ENCODE data around the gene MYMK.

Gene MYMK, protein sequence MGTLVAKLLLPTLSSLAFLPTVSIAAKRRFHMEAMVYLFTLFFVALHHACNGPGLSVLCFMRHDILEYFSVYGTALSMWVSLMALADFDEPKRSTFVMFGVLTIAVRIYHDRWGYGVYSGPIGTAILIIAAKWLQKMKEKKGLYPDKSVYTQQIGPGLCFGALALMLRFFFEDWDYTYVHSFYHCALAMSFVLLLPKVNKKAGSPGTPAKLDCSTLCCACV

GRCh38 chr9:133524679-133525228 is at the start of gene MYMK:
MYMK (minus strand) TSS chr9:133524959; CDS start chr9:133524844, 115 bp downstream.
- DNase-seq (ENCODE audit: low read depth): no peak
- H3K4me3 ChIP-seq (ENCODE audit: low read depth, low read length): no peak within 1 kb of the TSS
- no peak for TF ChIP-seq CTCF (conservative IDR thresholded peaks at IDR 0.05; ENCODE audit: low read depth, low read length)

GRCh38 chr9:133573791-133574515 is 49.2 kb upstream of the MYMK start:
- H3K4me3 ChIP-seq (ENCODE audit: low read depth, low read length): no peak overlapping the region
- no peak for DNase-seq (ENCODE audit: low read depth)
- TF ChIP-seq CTCF (conservative IDR thresholded peaks at IDR 0.05; ENCODE audit: low read depth, low read length): no peak

DNA sequence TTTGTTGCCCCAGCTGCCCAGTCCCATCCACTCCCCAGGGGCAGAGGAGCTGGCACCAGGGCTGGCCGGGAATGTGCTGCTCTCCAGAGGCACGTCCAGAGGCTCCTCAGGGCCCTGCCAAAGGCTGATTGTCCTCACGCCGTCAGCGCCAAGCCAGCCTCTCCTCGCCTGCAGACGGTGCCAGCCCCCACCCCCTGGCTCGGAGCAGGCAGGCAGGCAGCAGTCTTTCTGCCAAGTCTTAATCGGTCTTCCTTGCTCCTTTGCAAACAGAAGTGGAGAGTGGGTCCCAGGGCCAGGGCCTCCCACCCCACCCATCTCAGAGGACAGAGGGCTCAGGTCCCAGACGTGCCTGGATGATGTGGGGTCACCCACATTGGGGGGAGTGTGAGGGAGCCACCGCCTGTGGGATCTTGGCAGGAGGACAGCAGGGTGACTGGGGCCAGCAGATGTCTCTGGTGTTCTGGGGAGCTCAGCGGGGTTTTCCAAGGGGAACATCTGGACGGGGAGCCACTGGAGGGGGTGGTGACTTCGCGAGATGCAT is 48.1 kb upstream of the MYMK start:
- TF ChIP-seq CTCF (conservative IDR thresholded peaks at IDR 0.05; ENCODE audit: low read depth, low read length): no peak
- no peak overlapping the region for H3K4me3 ChIP-seq (ENCODE audit: low read depth, low read length)
- DNase-seq (ENCODE audit: low read depth): no peak

- no peak for DNase-seq (ENCODE audit: low read depth)
- no peak overlapping the region for H3K4me3 ChIP-seq (ENCODE audit: low read depth, low read length)
- no peak for TF ChIP-seq CTCF (conservative IDR thresholded peaks at IDR 0.05; ENCODE audit: low read depth, low read length)
Observed at GRCh38 chr9:133571896-133572595, 47.3 kb upstream of the MYMK start.

DNA sequence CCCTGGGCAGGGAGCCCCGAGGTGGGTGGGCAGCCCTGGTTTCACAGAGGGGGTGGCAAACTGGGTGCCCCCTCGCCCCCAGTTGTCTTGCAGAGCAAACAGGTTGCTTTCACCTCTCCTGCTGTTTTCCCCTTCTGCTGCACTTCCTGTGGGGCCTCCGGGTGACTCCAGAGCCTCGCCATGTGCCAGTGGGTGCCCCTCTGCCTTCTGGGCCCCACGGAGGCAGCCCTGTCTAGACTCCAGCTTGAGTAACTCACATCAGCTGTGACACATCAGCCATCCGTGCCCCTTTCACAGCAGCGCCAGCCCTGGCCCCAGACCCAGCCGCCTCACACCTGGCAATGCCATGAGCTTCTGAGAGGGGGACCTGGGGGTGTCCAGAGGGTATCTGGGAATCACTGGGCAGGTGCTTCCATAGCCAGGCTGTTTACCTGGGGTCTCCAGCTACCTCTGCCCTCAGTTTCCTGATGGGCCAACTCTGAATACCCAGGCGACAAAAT is 46.7 kb upstream of the MYMK start:
- DNase-seq (ENCODE audit: low read depth): no peak
- TF ChIP-seq CTCF (conservative IDR thresholded peaks at IDR 0.05; ENCODE audit: low read depth, low read length): no peak

DNA sequence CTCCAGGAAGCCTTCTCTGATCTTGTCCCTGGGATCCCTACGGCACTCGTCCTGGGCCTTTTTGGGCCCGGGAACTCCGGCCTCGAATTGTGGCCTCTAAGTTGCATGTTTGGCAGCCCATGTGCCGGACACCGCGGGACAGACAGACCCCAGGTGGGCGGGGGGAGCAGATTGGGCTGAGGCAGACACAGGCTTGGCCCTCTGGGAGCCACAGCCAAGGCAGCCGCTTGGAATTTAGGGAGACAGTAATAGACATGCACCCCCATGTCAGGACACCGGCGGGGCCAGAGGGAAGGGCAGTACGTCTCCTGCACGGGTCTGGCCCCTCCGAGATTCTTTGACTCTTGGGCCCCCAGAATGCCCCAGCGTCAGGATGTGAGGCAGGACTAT is 45.9 kb upstream of the MYMK start:
- DNase-seq (ENCODE audit: low read depth): no peak
- no peak for TF ChIP-seq CTCF (conservative IDR thresholded peaks at IDR 0.05; ENCODE audit: low read depth, low read length)
- no peak overlapping the region for H3K4me3 ChIP-seq (ENCODE audit: low read depth, low read length)

More for the DNA sequence above, 46.7 kb upstream of the MYMK start:
- H3K4me3 ChIP-seq (ENCODE audit: low read depth, low read length): no peak overlapping the region

Measured in choroid plexus epithelial cell (primary cell).